HG02840 (cell line): ENCODE results near the gene CETN1.

Experiments used
- ATAC-seq: cut with Tn5 transposase; IDR thresholded peaks from one replicate; pipeline ENCODE4 v1.9.1; 2021; ENCODE audit warnings: mild to moderate bottlenecking, moderate library complexity, moderate number of reproducible peaks; ENCODE audit not compliant: unreplicated experiment, low FRiP score

Gene CETN1

GRCh38 chr18:574865-575645, 5.1 kb upstream of the CETN1 start:
- ATAC-seq = no peak

GRCh38 chr18:576924-577323, 3.3 kb upstream of the CETN1 start:
- no peak for ATAC-seq

- ATAC-seq = no peak
These were observed 2.4 kb upstream of the CETN1 start for GRCh38 chr18:577643-578375.

GRCh38 chr18:579238-579637, 942 bp upstream of the CETN1 start:
- ATAC-seq = no peak

GRCh38 chr18:581096-581495, 916 bp downstream of the CETN1 start:
- ATAC-seq = no peak

- ATAC-seq = no peak
These were observed 2.3 kb downstream of the CETN1 start for GRCh38 chr18:582465-582864.

- no peak for ATAC-seq
These were observed 14.9 kb downstream of the CETN1 start for GRCh38 chr18:595068-595467.

GRCh38 chr18:595571-595970, 15.4 kb downstream of the CETN1 start:
- no peak for ATAC-seq

- peak; percentile 36 for ATAC-seq
These were observed 16.2 kb downstream of the CETN1 start for GRCh38 chr18:596288-596881.

- ATAC-seq = no peak
These were observed 18.0 kb downstream of the CETN1 start for GRCh38 chr18:598124-598589.

GRCh38 chr18:600107-600506, 19.9 kb downstream of the CETN1 start:
- no peak for ATAC-seq

GRCh38 chr18:604771-605170, 24.6 kb downstream of the CETN1 start:
- ATAC-seq = no peak

GRCh38 chr18:607930-608329, 27.8 kb downstream of the CETN1 start:
- ATAC-seq = no peak

GRCh38 chr18:610214-610928, 30.2 kb downstream of the CETN1 start:
- ATAC-seq = no peak

- ATAC-seq = no peak
These were observed 32.0 kb downstream of the CETN1 start for GRCh38 chr18:612156-612555.

- no peak for ATAC-seq
These were observed 34.0 kb downstream of the CETN1 start for GRCh38 chr18:614193-614592.

- no peak for ATAC-seq
These were observed 34.9 kb downstream of the CETN1 start for GRCh38 chr18:615092-615521.

- no peak for ATAC-seq
These were observed 35.6 kb downstream of the CETN1 start for GRCh38 chr18:615773-616172.

- ATAC-seq = no peak
These were observed 36.3 kb downstream of the CETN1 start for GRCh38 chr18:616380-616995.

- no peak for ATAC-seq
These were observed 37.9 kb downstream of the CETN1 start for GRCh38 chr18:617970-618504.
